Osteoblast (primary cell): ENCODE results near the gene PSMG3. TPM values are rescaled to one million over a fixed set of nuclear protein-coding genes. Genes with fewer than 3 reads are reported as not detected.

Experiments used
- DNase-seq: peaks from one replicate; pipeline ENCODE4 v3.0.0; 2011; ENCODE audit warnings: low spot score, mixed read lengths; ENCODE audit not compliant: insufficient read length; ENCODE audit errors: missing footprints
- H2AFZ ChIP-seq: 2 replicates; pipeline ENCODE4 v1.6.0; 2011; ENCODE audit warnings: mild to moderate bottlenecking, low read length
- H3K27ac ChIP-seq: 2 replicates; pipeline ENCODE4 v1.5.1; 2011; ENCODE audit warnings: mild to moderate bottlenecking, low read depth, low read length, moderate library complexity
- H3K27me3 ChIP-seq: 2 replicates; pipeline ENCODE4 v1.6.0; 2012; ENCODE audit warnings: mild to moderate bottlenecking, control low read depth, inconsistent platforms, low read length, moderate library complexity; ENCODE audit not compliant: insufficient read depth
- H3K36me3 ChIP-seq: 2 replicates; pipeline ENCODE4 v1.5.1; 2011; ENCODE audit warnings: mild to moderate bottlenecking, low read length, control low read depth, moderate library complexity; ENCODE audit not compliant: insufficient read depth
- H3K4me1 ChIP-seq: 2 replicates; pipeline ENCODE4 v1.5.1; 2011; ENCODE audit warnings: mild to moderate bottlenecking, low read length, control low read depth, moderate library complexity; ENCODE audit not compliant: insufficient read depth
- H3K4me2 ChIP-seq: 2 replicates; pipeline ENCODE4 v1.6.0; 2011; ENCODE audit warnings: mild to moderate bottlenecking, low read length; ENCODE audit not compliant: insufficient read depth
- H3K4me3 ChIP-seq: fragments of 200-600 bp; sonication (generic); 3 replicates; pipeline ENCODE4 v1.5.1; 2012; ENCODE audit warnings: mild to moderate bottlenecking, low read length, inconsistent platforms; ENCODE audit not compliant: insufficient read depth
- H3K79me2 ChIP-seq: 2 replicates; pipeline ENCODE4 v1.6.0; 2012; ENCODE audit warnings: mild to moderate bottlenecking, low read length, control low read depth, inconsistent platforms; ENCODE audit not compliant: insufficient read depth
- H3K9me3 ChIP-seq: 2 replicates; pipeline ENCODE4 v1.5.1; 2011; ENCODE audit warnings: low read depth, low read length, control low read depth
- H4K20me1 ChIP-seq: 2 replicates; pipeline ENCODE4 v1.6.0; 2012; ENCODE audit warnings: mild to moderate bottlenecking, low read length, control low read depth; ENCODE audit not compliant: insufficient read depth
- CTCF ChIP-seq: IDR thresholded peaks from 2 replicates; pipeline ENCODE4 v1.5.1; 2011; ENCODE audit warnings: mild to moderate bottlenecking, low read depth, low read length, moderate library complexity; ENCODE audit errors: extremely low read depth
- total RNA-seq: library from RNA; depleted of rRNA; stranded (reverse); fragments of >200 nt; gene quantifications from 2 replicates; pipeline ENCODE4 v1.2.3, GENCODE V29; 2012

The PSMG3 gene
- total RNA-seq, 1 donor, result 38.7 TPM

GRCh38 chr7:1586827-1587705, 17.2 kb upstream of the PSMG3 start:
- Histone ChIP-seq H3K36me3 (no peaks in the 10 kb centered on the region), H3K4me1 (no peaks in the 10 kb centered on the region), H2AFZ (no peak overlapping the region), H3K4me3 (no peak overlapping the region), H3K9me3 (peaks cover 4% of the 10 kb centered on the region), H3K27ac (no peak overlapping the region), H4K20me1 (no peaks in the 10 kb centered on the region), H3K4me2 (no peak overlapping the region), H3K27me3 (peaks cover 41% of the 10 kb centered on the region), H3K79me2 (no peaks in the 10 kb centered on the region)
- TF ChIP-seq CTCF, result no peak
- peak; percentile 59 for DNase-seq

GRCh38 chr7:1586126-1586826, 16.4 kb upstream of the PSMG3 start:
- no peaks in the 10 kb centered on the region for H3K79me2 ChIP-seq
- no peak overlapping the region for H3K27ac ChIP-seq
- no peak overlapping the region for H2AFZ ChIP-seq
- no peaks in the 10 kb centered on the region for H3K36me3 ChIP-seq
- H3K4me1 ChIP-seq, result no peaks in the 10 kb centered on the region
- no peaks in the 10 kb centered on the region for H4K20me1 ChIP-seq
- H3K27me3 ChIP-seq, result peaks cover 34% of the 10 kb centered on the region
- H3K4me3 ChIP-seq, result no peak overlapping the region
- TF ChIP-seq CTCF, result no peak
- H3K4me2 ChIP-seq, result no peak overlapping the region
- H3K9me3 ChIP-seq, result peaks cover 4% of the 10 kb centered on the region
- DNase-seq, result peak; percentile 46

- TF ChIP-seq CTCF, result no peak
- no peaks in the 10 kb centered on the region for H4K20me1 ChIP-seq
- peaks cover 25% of the 10 kb centered on the region for H3K27me3 ChIP-seq
- DNase-seq, result peak; percentile 68
- H3K4me1 ChIP-seq, result no peaks in the 10 kb centered on the region
- peaks cover 4% of the 10 kb centered on the region for H3K9me3 ChIP-seq
- H2AFZ ChIP-seq, result no peak overlapping the region
- no peak overlapping the region for H3K4me2 ChIP-seq
- H3K79me2 ChIP-seq, result no peaks in the 10 kb centered on the region
- no peak overlapping the region for H3K27ac ChIP-seq
- H3K36me3 ChIP-seq, result no peaks in the 10 kb centered on the region
- H3K4me3 ChIP-seq, result no peak overlapping the region
Observed at GRCh38 chr7:1585142-1585981, 15.5 kb upstream of the PSMG3 start.
